Mesendoderm (in vitro differentiated cells): Measurements from ENCODE around the gene EPOP.

Experiments used
- DNase-seq: peaks from one replicate; pipeline ENCODE4 v3.0.0; 2013
- H2AK5ac ChIP-seq: 2 replicates; pipeline ENCODE4 v1.6.1; 2013; ENCODE audit warnings: low read length, inconsistent platforms
- H2BK120ac ChIP-seq: 2 replicates; pipeline ENCODE4 v1.6.1; 2013; ENCODE audit warnings: low read depth, mild to moderate bottlenecking, low read length, moderate library complexity, mixed read lengths
- H2BK15ac ChIP-seq: replicated peaks from 2 replicates; pipeline ENCODE4 v1.6.1; 2013; ENCODE audit warnings: low read depth, mild to moderate bottlenecking, moderate library complexity
- H2BK5ac ChIP-seq: 2 replicates; pipeline ENCODE4 v1.6.1; 2013; ENCODE audit warnings: low read length, inconsistent platforms
- H3K18ac ChIP-seq: 2 replicates; pipeline ENCODE4 v1.6.1; 2013; ENCODE audit warnings: mild to moderate bottlenecking, low read length, mixed read lengths
- H3K23ac ChIP-seq: one replicate; pipeline ENCODE4 v1.6.1; 2013; ENCODE audit warnings: low read length
- H3K27ac ChIP-seq: 2 replicates; pipeline ENCODE4 v1.5.1; 2013; ENCODE audit warnings: low read depth, mild to moderate bottlenecking, inconsistent platforms, low read length, moderate library complexity
- H3K27me3 ChIP-seq: 2 replicates; pipeline ENCODE4 v1.6.1; 2013; ENCODE audit warnings: low read length, control low read depth, mild to moderate bottlenecking, inconsistent platforms; ENCODE audit not compliant: insufficient read depth, poor library complexity
- H3K36me3 ChIP-seq: 2 replicates; pipeline ENCODE4 v1.6.1; 2013; ENCODE audit warnings: low read length, inconsistent platforms; ENCODE audit not compliant: control insufficient read depth, insufficient read depth
- H3K4ac ChIP-seq: one replicate; pipeline ENCODE4 v1.6.1; 2013; ENCODE audit warnings: low read depth, mild to moderate bottlenecking, low read length, moderate library complexity
- H3K4me1 ChIP-seq: 2 replicates; pipeline ENCODE4 v1.6.1; 2013; ENCODE audit warnings: low read depth, low read length, inconsistent platforms; ENCODE audit not compliant: control insufficient read depth
- H3K4me2 ChIP-seq: 2 replicates; pipeline ENCODE4 v1.6.1; 2013; ENCODE audit warnings: low read length
- H3K4me3 ChIP-seq: 2 replicates; pipeline ENCODE4 v1.5.1; 2013; ENCODE audit warnings: mild to moderate bottlenecking, low read length
- H3K56ac ChIP-seq: one replicate; pipeline ENCODE4 v1.6.1; 2013; ENCODE audit warnings: low read length
- H3K79me1 ChIP-seq: 2 replicates; pipeline ENCODE4 v1.6.1; 2013; ENCODE audit warnings: low read length, inconsistent platforms
- H3K79me2 ChIP-seq: 2 replicates; pipeline ENCODE4 v1.6.1; 2013; ENCODE audit warnings: mild to moderate bottlenecking, low read length; ENCODE audit not compliant: control insufficient read depth, insufficient read depth
- H3K9ac ChIP-seq: 2 replicates; pipeline ENCODE4 v1.6.1; 2013; ENCODE audit warnings: low read length, inconsistent platforms
- H4K5ac ChIP-seq: one replicate; pipeline ENCODE4 v1.6.1; 2013; ENCODE audit warnings: low read length
- H4K8ac ChIP-seq: one replicate; pipeline ENCODE4 v1.6.1; 2013; ENCODE audit warnings: low read depth, mild to moderate bottlenecking, control low read depth, low read length, moderate library complexity
- WGBS: extraction: QIAGEN DNeasy Blood & Tissue Kit; methylation state at CpG from one replicate; pipeline ENCODE4 v1.1.7; 2013; ENCODE audit warnings: low lambda C conversion rate, missing lambda C conversion rate; ENCODE audit not compliant: insufficient coverage; ENCODE audit errors: extremely low coverage; 5-methylcytosine and 5-hydroxymethylcytosine counted together

Gene EPOP

DNA sequence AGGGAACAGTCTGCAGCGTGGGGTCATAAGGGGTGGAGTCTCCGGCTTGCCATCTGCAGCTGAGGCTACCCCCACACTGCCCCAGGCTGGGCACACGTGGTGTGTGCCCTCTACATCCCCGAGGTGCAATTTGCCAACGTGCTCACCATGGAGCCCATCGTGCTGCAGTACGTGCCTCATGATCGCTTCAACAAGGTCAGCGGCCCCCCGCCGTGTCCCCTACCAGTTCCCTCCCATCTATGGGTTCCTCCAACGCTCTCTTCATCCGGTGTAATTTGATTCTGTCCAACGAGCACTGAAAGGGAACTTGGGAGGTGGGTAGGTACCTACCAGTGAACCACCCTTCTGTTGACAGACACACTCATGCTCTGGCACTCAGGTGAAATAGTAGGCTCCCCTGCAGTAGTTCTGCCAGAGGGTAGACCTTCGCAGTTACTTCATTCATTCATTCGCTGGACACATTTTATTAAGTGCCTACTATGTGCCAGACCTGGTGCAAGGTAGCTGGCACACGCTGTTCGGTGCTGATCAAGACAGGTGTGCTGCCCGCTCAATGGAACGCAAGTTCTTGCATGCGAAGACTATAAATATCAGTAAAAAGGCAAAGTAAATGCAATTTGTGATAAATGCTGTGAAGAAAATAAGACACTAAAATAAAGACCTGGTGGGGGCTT, 33.1 kb upstream of the EPOP start:
- H3K79me2 ChIP-seq, result no peaks in the 10 kb centered on the region
- no peak overlapping the region for H2AK5ac ChIP-seq
- H3K4me3 ChIP-seq, result no peak overlapping the region
- H2BK5ac ChIP-seq, result no peak overlapping the region
- H4K8ac ChIP-seq, result no peak overlapping the region
- no peak overlapping the region for H3K18ac ChIP-seq
- no peak overlapping the region for H3K27ac ChIP-seq
- H3K56ac ChIP-seq, result no peak overlapping the region
- peaks cover 4% of the 10 kb centered on the region for H3K27me3 ChIP-seq
- H3K4me2 ChIP-seq, result no peak overlapping the region
- no peak overlapping the region for H2BK15ac ChIP-seq
- H3K36me3 ChIP-seq, result no peaks in the 10 kb centered on the region
- H3K4ac ChIP-seq, result no peak overlapping the region
- no peak overlapping the region for H3K23ac ChIP-seq
- no CpG with 5 or more reads among the region's 21 CpGs for WGBS
- no peak for DNase-seq
- peaks cover 2% of the 10 kb centered on the region for H3K79me1 ChIP-seq
- H2BK120ac ChIP-seq, result no peak overlapping the region
- H3K4me1 ChIP-seq, result peaks cover 9% of the 10 kb centered on the region
- no peak overlapping the region for H4K5ac ChIP-seq
- no peak overlapping the region for H3K9ac ChIP-seq

DNA sequence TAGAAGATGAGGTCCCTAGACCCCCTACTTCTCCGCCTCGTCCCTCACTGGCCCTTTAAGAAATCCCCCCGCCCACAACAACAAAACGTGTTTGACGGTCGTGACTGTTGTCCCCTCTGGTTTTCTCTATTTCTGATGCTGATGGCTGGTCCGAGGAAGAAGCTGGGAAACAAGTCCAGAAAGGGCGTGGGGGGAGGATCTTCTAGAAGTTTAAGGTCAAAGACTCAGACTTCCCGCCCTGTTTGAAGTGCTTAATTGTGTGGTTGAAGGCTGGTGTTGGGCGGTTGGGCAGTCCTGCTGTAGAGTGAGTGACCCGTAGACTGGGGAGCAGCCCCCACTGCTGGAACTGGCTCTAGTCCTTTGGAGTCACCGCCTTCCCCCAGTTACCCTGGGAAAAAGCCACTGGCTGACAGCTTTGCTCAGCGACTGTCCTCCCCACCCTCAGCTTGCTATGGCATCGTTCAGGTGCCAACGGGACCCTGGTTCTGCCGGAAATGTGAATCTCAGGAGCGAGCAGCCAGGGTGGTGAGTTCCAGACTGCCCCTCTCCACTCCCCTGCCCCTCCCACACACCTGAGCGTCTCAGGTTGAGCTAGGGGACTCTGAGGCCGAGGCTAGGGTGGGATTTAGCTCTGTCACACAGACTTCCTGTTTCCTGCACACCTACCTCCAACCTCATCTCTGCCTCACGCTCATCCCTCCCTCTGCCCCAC, 31.9 kb upstream of the EPOP start:
- H3K56ac ChIP-seq, result peak overlapping the region; percentile 78
- no peak overlapping the region for H3K4ac ChIP-seq
- peaks cover 6% of the 10 kb centered on the region for H3K27me3 ChIP-seq
- DNase-seq, result peak; percentile 55
- H3K9ac ChIP-seq, result peak overlapping the region; percentile 62
- H3K18ac ChIP-seq, result peak overlapping the region; percentile 92
- H2BK15ac ChIP-seq, result no peak overlapping the region
- peak overlapping the region; percentile 55 for H3K4me3 ChIP-seq
- H4K8ac ChIP-seq, result no peak overlapping the region
- H3K23ac ChIP-seq, result no peak overlapping the region
- H2BK120ac ChIP-seq, result no peak overlapping the region
- H2AK5ac ChIP-seq, result no peak overlapping the region
- H3K79me1 ChIP-seq, result peaks cover 2% of the 10 kb centered on the region
- peaks cover 9% of the 10 kb centered on the region for H3K4me1 ChIP-seq
- H3K79me2 ChIP-seq, result no peaks in the 10 kb centered on the region
- no peak overlapping the region for H4K5ac ChIP-seq
- no peaks in the 10 kb centered on the region for H3K36me3 ChIP-seq
- H3K27ac ChIP-seq, result no peak overlapping the region
- peak overlapping the region; percentile 19 for H3K4me2 ChIP-seq
- no CpG with 5 or more reads among the region's 20 CpGs for WGBS
- no peak overlapping the region for H2BK5ac ChIP-seq

DNA sequence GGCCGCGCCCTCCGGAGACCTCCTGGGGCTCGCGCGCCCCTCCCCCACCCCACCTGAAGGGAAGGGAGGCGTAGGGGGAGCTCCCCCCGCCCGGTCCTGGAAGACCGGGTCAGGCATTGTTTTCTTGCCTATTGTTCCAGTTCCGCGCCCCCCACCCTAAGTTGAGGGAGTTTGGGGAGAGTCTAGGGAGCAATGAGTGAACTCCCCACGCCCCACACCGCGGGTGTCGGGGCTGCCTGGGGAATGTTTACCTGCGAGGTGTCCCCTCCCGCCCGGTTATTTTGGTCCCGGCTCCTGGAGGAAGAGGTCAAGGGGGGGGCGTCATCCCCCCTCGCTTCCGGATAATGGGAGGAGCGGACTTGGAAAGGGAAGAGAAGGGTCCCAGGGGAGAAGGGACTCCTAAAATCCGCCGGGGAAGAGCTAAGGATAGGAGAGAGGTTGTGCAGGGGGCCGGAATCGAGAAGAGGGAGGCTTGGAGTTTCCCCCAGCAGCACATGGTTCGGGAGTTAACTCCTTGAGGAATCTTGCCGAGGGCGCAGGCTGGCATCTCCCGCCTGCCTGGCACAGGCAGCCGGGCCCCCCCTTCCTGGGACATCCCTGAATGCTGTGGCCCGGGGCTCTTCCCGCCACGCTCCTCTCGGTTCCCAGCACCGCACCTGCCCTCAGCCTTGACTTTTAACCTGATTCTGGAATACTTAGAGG, 31.2 kb upstream of the EPOP start:
- H3K9ac ChIP-seq, result peak overlapping the region; percentile 62
- H3K23ac ChIP-seq, result no peak overlapping the region
- peak overlapping the region; percentile 55 for H3K4me3 ChIP-seq
- H3K27me3 ChIP-seq, result peaks cover 10% of the 10 kb centered on the region
- no peaks in the 10 kb centered on the region for H3K36me3 ChIP-seq
- no peaks in the 10 kb centered on the region for H3K79me2 ChIP-seq
- no peak overlapping the region for H2AK5ac ChIP-seq
- whole genome bisulfite sequencing, result no CpG with 5 or more reads among the region's 38 CpGs
- H3K18ac ChIP-seq, result peak overlapping the region; percentile 92
- no peak overlapping the region for H2BK120ac ChIP-seq
- H2BK15ac ChIP-seq, result no peak overlapping the region
- H3K27ac ChIP-seq, result peak overlapping the region; percentile 38
- peak; percentile 79 for DNase-seq
- H3K79me1 ChIP-seq, result peaks cover 2% of the 10 kb centered on the region
- peak overlapping the region; percentile 78 for H3K56ac ChIP-seq
- H3K4ac ChIP-seq, result peak overlapping the region; percentile 70
- peaks cover 9% of the 10 kb centered on the region for H3K4me1 ChIP-seq
- no peak overlapping the region for H2BK5ac ChIP-seq
- H3K4me2 ChIP-seq, result peak overlapping the region; percentile 19
- no peak overlapping the region for H4K5ac ChIP-seq
- no peak overlapping the region for H4K8ac ChIP-seq

DNA sequence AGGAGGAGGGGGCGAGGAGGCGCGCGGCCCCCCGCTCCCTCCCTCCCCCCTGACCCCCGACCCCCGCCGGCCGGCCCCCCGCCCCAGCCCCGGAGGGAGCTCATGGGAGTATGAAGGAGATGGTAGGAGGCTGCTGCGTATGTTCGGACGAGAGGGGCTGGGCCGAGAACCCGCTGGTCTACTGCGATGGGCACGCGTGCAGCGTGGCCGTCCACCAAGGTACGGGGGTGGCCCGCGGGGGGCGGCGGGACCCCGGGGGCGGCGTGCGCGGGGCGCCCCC, 30.7 kb upstream of the EPOP start:
- no peak overlapping the region for H2BK5ac ChIP-seq
- no peak for DNase-seq
- no peak overlapping the region for H3K23ac ChIP-seq
- H4K8ac ChIP-seq, result no peak overlapping the region
- H2AK5ac ChIP-seq, result no peak overlapping the region
- H3K18ac ChIP-seq, result peak overlapping the region; percentile 92
- peak overlapping the region; percentile 62 for H3K9ac ChIP-seq
- peak overlapping the region; percentile 70 for H3K4ac ChIP-seq
- H3K27ac ChIP-seq, result peak overlapping the region; percentile 38
- H3K4me1 ChIP-seq, result peaks cover 9% of the 10 kb centered on the region
- H3K4me3 ChIP-seq, result peak overlapping the region; percentile 55
- no CpG with 5 or more reads among the region's 32 CpGs for WGBS
- H3K27me3 ChIP-seq, result peaks cover 10% of the 10 kb centered on the region
- no peaks in the 10 kb centered on the region for H3K79me2 ChIP-seq
- peak overlapping the region; percentile 63 for H2BK120ac ChIP-seq
- H2BK15ac ChIP-seq, result no peak overlapping the region
- H3K56ac ChIP-seq, result peak overlapping the region; percentile 80
- H3K4me2 ChIP-seq, result no peak overlapping the region
- H3K36me3 ChIP-seq, result no peaks in the 10 kb centered on the region
- H4K5ac ChIP-seq, result no peak overlapping the region
- H3K79me1 ChIP-seq, result peaks cover 2% of the 10 kb centered on the region

DNA sequence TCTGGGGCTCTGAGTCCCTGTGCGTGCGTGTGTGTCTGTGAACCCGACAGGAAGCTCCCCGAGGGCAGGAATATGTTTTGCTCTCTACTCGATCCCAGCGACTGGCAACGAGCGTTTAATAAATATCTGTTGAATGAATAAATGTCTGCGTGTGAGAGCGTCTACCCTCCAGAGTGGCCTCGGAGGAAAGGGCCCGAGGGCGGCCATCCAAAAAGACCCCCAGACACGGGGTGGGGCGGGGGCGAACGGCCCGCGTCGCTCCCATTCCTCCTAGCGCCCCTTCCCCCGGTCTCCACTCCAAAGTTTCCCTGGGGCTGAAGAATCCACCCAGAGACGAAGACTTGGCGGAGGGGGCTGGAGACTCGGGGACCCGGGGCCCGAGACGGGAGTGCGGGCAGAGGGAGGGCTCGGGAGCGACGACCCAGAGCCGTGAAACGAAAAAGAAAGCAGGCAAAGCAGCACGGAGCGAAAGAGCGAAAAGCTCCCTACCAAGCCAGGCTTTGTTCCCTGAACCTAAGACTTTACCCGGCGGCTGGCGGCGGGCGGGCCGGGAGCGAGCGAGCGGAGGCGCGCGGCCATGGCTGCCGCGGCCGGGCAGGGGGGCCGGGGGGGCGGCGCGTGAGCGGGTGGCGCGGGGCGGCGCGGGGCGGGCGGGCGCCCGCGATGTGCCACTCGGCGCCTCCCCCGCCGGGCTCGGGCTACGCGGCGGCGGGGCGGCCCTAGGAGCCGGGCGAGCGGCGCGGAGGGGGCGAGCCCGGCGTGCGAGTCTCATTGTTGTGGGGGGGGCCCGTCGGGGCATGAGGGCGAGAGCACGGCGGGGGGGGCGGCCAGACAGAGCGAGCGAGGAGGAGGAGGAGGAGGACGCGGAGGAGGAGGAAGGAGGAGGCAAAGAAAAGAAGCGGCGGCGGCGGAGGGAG, 30.1 kb upstream of the EPOP start, which contains the start of gene MLLT6:
Gene MLLT6, plus strand, starts transcription at position 668 of the 917 bp plus-strand sequence. CDS start 360 bp downstream, outside the sequence.
- Histone ChIP-seq H3K4me2 (peak within 1 kb of the TSS; percentile 99), H4K8ac (no peak within 1 kb of the TSS), H3K4me3 (peak within 1 kb of the TSS; percentile 63), H2BK120ac (peak within 1 kb of the TSS; percentile 63), H3K18ac (peak within 1 kb of the TSS; percentile 92), H3K9ac (peak within 1 kb of the TSS; percentile 85), H3K23ac (peak within 1 kb of the TSS; percentile 70), H3K79me1 (peaks cover 2% of the 10 kb centered on the region), H3K4ac (peak within 1 kb of the TSS; percentile 70), H2BK5ac (peak within 1 kb of the TSS; percentile 79), H2AK5ac (peak within 1 kb of the TSS; percentile 81), H3K4me1 (peaks cover 9% of the 10 kb centered on the region), H4K5ac (no peak within 1 kb of the TSS), H3K27ac (peak within 1 kb of the TSS; percentile 79), H3K79me2 (no peaks in the 10 kb centered on the region), H3K36me3 (no peaks in the 10 kb centered on the region), H2BK15ac (peak within 1 kb of the TSS; percentile 47), H3K56ac (peak within 1 kb of the TSS; percentile 90), H3K27me3 (peaks cover 12% of the 10 kb centered on the region)
- DNase-seq, result peak; percentile 90
- no CpG with 5 or more reads among the region's 100 CpGs for whole genome bisulfite sequencing
